ENCODE measurements around the gene PRDM16.

Gene PRDM16

DNA sequence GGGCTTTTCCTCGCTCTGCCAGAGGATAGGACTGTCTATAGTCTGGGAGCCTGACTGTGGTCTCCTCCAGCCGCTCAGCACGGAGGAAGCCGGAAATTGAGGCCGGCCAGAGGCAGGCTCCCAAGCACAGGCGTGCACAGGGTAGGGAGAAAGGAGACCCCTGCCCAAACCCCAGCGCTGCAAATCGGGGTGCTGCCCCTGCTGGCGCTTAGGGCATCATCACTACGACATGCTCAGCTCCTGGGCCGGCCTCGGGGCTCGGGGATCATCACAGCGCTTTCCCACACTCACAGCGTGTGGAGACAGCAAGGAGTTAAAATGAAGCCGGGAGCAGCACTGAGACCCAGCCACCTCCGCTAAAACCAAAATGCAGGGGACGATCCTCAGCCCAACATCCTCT is 322.7 kb downstream of the PRDM16 start:
- DNase-seq, result no peak

DNA sequence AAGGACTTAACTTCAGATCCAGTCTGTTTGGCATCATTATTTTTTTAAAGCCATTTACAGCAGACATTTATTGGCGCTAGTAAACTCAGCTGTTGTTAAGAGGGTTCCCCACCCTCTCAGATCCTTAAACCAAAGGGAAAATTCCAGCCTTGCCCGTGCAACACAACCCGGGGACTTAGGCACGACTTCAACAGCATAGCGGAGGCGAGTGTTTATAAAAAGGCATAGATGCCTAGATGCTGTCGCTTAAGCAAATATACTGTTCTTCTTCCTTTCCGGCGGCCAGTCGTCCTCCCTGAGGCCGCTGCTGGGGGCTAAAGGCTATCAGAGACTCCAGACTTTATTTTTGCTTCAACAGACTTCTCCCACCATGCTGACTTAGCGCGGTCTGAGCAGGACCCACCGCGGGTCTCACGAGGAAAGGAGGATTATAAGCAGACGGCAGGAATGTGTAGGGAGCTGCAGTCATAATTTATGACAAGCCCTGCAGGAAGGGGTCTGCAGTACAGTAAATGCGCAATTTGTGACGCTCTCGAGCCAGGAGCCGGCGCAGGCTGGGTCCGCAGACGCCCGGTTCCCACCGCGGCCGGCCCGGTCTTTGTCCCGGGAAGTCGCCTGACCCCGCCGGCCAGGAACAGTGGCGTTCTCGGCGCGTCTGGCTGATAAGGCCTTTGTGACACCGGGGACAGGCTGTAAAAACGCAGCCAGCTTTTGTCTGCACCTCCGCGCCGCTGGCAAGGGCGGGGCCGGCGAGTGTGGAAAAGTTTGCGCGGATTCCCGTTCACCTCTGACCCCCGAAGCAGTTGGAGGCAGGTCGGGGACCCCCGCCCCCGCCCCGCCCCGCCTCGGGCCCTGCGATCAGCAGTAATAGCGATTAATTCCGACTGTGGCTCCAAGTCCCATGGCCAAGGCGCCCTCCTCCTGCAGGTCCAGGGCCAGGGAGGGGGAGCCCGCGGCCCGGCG is 324.3 kb downstream of the PRDM16 start:
- DNase-seq, result no peak

DNA sequence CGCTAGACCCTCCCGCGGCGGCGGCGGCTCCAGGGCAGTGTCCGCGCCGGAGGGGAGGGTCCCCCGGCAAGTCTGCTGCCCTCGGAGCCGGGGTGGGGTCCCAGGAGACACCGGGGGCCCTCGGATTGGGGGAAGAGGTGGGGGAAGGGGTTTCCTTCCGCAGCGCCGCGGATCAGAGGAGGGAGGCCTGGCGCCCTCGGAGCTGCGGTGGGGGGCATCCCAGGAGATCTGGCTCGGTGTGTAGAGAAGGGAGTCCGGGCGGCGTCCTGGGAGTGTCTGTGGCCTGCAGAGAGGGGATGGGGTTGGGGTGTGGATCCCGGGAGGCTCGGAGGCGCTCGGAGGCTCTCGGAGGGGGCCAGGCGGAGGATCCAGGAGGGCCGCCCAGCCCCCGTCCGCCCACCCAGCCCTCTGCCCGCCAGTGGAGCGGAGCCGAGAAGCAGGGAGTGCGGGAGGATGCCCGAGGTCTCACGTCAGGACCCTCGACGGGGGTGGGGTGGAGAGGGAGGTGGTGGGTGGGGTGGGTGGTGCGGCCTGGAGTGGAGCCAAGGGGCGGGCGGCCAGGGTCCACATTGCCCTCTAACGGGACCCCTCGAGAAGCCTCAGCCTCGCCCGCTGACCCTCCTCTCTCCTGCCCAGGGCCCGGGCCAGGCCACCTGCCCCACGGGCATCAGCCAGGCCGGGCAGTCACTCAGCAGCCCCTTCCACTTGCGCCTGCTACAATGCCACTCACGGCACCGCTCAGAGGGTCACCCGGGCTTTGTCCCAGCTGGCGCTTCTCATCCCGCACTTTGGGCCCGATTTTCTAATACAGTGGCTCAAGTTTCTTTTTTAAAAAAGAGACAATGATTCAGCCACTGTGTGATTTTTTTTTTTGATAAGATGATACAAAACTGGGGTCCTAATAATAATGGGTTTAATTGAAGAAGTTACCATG is 325.3 kb downstream of the PRDM16 start:
- no peak for DNase-seq

DNA sequence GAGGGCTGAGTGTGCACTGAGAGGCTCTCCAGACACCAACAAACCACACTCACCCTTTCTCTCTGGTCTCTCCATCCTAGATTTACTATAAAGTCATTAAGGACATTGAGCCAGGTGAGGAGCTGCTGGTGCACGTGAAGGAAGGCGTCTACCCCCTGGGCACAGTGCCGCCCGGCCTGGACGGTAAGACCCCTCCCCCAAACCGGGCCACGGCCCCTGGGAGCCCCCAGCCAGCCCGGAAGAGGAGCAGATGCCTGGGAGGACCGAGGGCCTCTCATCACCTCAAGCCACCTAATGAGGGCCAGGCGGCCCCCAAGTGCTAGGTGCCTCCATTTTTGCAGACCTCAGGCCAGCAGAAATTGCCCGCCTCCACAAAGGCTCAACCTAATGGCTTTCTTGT is 327.4 kb downstream of the PRDM16 start:
- DNase-seq, result no peak

DNA sequence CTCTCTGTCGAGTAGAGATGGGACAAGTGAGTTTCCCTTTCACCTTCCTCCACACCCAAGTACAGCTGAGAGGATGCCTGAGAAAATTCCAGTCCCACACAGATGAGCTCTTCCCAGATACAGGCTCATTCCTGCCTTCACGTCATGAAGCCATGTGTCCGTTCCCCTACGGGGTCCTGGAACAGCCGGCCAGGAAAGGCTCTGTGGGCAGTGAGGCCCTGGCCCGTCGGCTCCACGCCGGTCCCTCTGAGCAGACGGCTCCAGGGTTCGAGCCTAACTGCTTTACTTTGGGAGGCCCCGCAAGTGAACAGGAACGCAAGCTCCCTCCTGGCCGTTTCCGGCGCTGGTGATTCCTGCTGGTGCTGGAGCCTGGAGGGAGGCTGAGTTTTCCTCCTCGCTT is 328.3 kb downstream of the PRDM16 start:
- no peak for DNase-seq

DNA sequence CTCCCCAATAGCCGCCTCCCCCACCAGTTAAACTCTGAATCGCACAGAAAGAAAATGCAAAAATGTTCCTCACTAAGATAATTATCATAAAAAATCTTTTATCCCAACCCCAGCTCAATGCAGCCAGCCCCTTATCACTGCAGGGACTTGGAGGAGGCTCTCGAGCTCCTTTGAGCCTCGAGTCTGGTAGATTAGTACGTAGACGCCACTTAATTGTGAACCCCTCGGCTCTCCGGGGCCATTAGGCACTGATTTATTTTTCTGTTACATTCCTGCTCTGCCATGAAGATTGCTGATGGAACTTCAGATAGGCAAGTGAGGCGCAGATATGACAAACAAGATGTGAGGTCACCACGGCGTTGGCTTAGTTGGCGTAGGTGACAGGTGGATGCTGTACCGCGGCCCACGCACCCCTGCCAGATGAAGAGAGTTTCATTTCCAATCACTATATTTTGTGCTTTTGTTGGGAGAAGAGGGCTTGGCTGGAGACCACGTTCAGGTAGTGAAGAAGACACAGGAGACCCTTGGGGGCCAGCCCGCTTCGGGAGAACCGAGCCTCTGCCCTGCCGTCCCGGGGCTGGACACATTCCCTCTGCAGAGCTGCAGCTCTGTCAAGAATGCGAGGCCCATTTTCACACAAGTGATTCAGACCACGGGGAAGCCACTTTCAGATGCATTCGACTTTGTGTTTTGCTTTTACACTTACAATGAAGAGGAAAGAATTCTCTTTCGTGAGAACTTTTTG is 329.6 kb downstream of the PRDM16 start:
- DNase-seq, result no peak

DNA sequence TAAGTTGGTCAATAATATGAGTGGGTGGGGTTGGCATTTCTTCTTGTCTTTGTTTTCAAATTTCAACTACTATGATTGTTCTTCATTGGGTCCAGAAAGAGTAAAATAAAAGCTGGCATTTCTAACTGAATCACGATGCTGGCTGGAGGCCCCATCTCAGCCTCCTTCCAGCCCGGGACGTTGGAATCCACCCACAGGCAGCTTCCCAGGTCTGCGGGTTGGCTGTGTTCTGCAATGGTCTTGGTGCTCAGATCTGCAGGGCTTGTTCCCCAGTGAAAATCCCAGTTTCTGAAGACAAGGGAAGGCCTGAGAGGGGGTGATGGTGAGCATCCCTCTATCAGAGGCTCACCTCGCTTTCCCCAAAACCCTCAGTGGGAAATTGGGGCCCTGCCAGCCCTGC is 330.7 kb downstream of the PRDM16 start:
- no peak for DNase-seq

DNA sequence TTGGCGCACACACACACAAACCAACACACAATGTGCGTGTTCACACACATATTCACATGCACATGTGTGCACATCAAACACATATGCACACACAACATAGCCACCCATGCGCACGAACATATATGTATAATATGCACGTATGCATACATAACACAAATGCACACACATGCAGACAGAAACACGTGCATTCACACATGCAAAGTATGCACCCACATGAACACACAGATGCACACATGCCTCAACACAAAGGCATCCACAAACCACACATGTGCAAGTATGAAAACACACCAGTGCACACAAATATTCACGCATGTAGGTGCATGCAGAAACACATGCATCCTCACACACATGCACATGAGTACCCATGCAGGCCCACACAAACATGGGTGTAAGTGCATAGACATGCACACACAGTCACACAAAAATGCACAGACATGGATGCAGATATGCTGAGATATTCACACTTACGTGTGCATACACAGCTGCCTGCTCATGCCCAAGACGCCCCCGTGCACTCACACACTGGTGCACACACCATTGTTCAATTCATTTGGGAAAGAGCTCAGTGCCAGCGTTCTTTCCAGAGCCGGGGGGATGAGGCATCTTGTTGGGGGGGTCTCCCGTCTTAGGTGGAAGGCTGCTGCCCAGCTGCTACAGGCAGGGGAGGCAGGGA is 332.7 kb downstream of the PRDM16 start:
- no peak for DNase-seq

DNA sequence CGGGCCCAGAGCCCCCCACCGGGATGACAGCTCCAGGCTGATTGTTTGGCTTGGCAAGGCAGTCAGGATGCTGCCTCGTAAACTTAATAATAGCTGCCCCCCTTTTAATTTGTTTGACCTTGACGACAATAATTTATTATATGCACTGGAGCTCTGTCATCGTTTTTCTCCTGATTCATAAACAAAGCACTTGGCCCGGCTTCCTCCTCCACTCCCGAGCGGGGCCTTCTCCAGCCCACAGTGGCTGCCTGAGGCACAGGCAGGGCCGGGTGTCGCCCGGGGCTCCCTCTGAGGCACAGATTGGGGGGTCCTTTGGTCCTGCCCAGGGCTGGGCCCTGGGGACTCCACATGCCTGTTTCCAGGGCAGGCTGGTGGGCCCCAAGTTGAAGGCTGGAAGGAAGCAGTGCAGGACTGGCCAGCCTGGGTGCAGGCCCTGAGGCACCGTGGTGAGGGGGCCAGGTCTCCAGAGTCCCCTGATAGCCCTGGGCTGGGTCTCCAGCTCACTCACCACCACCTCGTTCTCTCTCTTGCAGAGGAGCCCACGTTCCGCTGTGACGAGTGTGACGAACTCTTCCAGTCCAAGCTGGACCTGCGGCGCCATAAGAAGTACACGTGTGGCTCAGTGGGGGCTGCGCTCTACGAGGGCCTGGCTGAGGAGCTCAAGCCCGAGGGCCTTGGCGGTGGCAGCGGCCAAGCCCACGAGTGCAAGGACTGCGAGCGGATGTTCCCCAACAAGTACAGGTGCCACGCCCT is 333.4 kb downstream of the PRDM16 start:
- DNase-seq, result peak; percentile 65

DNA sequence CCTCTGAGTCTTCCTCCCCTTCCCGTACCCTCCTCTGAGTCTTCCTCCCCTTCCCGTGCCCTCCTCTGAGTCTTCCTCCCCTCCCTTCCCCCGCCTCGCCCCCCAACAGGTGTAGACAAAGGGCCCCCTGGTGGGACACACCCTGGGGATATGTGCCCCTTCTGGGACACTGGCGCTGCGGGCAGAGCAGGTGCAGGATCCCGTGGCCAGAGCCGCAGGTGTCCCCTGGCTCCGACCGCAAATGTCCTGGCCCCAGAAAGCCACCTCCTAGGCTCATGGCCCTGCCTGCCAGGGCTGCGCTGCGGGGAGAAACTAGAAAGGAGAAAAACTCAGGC is 334.0 kb downstream of the PRDM16 start:
- DNase-seq, result no peak

DNA sequence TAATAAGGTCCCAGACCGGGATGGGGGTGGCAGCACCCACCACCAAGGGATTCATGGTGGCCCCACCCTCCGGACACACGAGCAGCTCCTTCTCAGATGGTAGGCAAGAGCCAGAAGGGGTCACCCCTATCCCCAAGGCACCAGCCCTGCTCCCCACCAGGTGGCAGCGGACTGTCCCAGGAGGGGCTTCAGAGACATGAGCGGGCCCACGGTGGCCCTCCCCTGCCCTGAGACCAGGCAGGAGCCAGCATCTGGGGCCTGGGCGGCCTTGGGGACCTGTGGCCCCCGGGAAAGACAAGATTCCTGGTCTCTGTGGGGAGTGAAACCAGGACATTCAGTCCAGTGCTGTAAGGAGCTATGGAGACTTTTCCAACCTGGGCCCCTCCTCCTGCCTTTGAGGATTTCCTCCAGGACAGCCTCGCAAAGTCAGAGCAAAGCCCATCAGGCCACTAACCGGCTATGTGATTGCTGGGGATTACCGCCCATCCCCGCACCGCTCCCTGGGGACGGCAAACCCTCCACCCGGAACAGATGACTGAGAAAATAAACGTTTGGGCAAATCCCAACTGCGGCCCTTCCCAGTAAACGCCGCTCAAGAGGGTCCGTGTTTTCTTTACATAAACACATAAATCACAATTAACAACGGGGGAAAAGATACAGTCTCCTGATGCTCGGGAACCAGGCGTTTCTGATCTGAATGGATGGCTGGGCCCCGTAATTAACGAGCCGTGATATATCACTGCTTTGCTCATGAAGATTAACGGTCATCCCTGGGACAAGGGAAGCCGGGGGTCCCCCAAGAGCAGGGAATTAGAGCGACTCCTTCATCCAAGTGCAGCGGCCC is 334.6 kb downstream of the PRDM16 start:
- DNase-seq, result peak; percentile 83

DNA sequence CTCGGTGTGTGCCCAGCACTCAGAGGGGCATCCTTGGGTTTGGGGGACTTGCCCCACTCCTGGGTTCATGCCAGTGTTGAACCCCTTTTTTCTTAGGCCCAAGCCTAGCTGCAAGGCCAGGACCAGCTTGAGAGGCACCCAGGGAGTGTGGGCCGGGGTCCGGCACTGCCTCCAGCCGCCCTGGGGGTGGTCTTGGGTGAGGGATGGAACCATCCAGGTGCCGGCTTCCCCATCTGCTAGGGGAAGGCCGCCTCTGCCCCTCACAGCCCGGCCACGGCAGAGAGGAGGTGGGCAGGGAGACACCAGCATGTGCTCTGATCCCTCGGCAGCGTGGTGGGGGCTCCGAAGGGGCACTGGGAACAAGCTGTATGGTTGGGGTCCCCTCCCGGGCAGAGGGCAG is 335.3 kb downstream of the PRDM16 start:
- no peak for DNase-seq

DNA sequence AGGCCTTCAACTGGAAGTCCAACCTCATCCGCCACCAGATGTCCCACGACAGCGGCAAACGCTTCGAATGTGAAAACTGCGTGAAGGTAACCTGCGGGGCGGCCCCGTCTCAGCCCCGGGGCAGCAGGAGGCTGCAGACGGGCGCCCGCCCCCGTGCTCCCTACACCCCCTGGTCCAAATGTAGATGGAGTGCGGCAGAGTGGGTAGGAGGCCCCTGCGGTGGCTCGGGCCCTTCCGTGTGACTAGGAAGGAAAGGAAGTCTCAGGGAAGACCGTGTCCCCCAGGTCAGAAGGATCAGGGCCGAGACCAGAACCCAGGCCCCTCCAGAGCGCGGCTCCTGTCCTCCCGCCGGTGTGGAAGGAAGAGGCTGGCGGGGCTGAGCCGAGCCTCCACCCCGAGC is 335.8 kb downstream of the PRDM16 start:
- no peak for DNase-seq

DNA sequence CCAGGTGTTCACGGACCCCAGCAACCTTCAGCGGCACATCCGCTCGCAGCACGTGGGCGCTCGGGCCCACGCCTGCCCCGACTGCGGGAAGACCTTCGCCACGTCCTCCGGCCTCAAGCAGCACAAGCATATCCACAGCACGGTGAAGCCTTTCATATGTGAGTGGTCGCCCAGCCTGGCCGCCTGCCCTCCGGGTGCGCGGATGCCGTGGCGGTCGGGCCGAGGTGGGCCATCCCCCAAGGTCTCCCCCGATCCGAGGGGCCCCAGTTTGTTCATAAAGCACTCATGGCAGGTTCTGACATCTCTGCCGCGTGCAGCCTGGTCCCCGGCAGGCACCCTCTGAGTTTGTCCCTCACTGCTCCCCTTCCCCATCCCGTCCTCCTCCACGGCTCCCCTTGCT is 336.5 kb downstream of the PRDM16 start:
- no peak for DNase-seq

DNA sequence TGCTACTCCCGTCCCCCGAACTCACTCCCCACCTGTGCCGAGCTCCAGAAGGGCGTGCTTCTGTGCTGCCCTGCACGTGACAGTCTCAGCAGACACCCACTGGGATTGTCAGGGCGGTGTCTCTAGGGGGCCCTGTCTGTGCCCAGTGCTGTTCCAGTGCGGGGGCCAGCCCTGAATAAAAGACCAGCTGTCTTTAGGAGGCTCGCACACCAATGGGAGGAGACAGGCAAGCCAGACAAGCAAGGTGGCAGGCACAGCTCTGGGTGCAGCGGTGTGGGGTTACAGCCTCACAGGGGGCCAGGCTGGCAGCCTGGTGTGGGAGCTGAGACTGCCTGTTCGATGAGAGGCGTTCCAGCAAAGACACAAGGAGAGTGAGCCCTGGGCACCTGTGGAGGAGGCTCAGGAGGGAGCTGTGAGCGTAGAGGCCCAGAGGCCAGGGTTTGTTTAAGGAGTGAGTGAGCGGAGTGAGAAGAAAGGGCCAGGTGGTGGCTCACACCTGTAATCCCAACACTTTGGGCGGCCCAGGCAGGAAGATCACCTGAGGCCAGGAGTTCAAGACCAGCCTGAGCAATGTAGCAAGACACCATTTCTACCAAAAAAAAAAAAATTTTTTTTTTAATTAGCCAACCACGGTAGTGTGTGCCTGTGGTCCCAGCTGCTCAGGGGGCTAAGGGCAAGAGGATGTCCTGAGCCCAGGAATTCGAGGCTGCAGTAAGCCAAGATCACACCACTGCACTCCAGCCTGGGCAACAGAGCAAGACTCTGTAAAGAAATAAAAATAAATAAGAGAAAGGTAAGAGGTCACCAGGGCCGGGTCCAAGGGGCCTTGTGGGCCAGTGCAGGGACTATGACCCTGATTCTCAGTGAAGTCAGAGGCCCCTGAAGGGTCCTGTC is 337.2 kb downstream of the PRDM16 start:
- DNase-seq, result peak; percentile 66

DNA sequence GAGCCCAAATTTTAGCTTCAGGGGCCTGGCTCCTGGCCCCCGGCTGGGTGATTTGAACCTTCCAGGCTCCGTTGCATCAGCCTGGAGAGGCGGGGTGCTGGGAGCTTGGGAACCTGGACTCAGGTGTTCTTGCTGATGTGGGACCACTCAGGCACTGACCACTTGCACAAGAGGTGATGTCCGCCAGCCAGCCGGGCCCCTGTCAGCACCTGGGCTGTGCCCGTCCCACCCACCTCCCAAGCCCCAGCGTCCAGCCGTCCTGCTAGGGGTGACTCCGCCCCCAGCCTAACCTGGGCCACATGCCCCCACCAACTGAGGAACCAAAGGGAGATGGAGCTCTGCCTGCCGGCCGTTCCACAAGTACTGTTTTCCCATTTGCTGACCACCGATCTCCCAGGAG is 338.0 kb downstream of the PRDM16 start:
- no peak for DNase-seq

DNA sequence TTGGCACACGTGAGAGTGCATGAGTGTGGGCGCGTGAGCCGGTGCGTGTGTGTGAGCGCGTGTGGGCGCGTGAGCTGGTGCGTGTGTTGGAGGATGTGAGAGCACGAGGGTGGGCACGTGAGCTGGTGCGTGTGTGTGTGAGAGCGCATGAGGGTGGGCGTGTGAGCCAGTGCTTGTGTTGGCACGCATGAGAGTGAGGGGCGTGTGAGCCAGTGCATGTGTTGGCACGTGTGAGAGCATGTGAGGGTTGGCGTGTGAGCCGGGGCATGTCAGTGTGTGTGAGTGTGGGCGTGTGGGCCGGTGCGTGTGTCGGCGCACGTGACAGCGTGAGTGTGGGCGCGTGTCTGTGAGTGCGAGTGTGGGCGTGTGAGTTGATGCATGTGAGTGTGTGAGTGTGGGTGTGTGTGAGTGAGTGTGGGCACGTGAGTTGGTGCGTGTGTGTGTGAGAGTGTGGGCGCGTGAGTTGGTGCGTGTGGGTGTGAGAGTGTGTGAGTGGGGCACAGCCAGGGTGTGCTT is 339.8 kb downstream of the PRDM16 start:
- no peak for DNase-seq

DNA sequence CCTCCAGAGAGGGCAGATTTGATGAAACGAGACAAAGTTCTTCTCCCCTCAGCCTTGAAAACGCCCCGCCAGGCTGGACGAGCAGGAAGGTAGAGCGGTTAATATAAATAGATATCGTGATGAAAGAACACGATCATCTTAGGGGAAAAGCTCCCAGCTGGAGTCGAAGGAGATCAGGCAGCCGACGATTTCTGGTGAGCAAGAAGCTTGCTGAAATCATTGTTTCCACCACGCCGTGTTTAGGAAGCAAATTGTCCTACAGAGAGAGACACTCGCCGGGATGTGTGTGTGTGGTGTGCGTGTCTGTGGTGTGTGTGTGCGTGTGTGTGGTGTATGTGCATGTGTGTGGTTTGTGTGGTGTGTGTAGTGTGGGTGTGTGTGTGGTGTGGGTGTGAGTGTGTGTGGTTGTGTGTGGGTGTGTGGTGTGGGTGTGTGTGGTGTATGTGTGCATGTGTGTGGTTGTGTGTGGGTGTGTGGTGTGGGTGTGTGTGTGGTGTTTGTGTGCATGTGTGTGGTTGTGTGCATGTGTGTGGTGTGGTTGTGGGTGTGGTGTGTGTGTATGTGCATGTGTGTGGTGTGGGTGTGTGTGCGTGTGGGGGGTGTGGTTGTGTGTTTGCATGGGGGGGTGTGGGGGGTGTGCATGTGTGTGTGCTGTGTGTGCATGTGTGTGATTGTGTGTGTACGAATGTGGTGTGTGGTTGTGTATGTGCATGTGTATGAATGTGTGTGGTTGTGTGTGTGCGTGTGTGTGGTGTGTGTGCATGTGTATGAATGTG is 340.6 kb downstream of the PRDM16 start:
- no peak for DNase-seq

Measured in DMS153 (cell line).